Left ventricle myocardium superior (tissue), 1 donor: ENCODE measurements around the gene SCAMP3. TPM values are rescaled to one million over a fixed set of nuclear protein-coding genes. Genes with fewer than 3 reads are reported as not detected.
A peak's percentile ranks its signal among the peaks of the same experiment; 100 is the strongest.
"Not testable (repeated sequence)": the region's sequence is repeated elsewhere in the genome, so short reads cannot be mapped to it uniquely, and the experiment has no call there.

ENCODE experiments used
- ATAC-seq: fragments of 200-7000 bp; cut with Tn5 transposase; one replicate; pipeline ENCODE4 v1.9.1; 2020; ENCODE audit warnings: mild to moderate bottlenecking, moderate library complexity
- DNase-seq: peaks from one replicate; pipeline ENCODE4 v3.0.0-alpha.2; 2020
- intact Hi-C: fragments of 100-400 bp; cut with micrococcal nuclease; formaldehyde crosslinking; loops from one replicate; pipeline ENCODE4 v1.11.0; 2022
- long read RNA-seq: library from polyadenylated mRNA; unstranded; transcript quantifications from one replicate; pipeline ENCODE4 v2.0.0, GENCODE V29; 2021
- total RNA-seq: library from RNA; stranded (reverse); fragmentation: NEBNext Ultra II Directional; extraction: Animal tissue kit (Norgen Biotek cat#: 25700); gene quantifications from one replicate; pipeline ENCODE4 v1.2.1, GENCODE V29; 2021
- donor health status: DM: no; HTN: yes; CAD: no; lungs with severe emphysema.

SCAMP3 gene
- total RNA-seq = 62.7 TPM
- long read RNA-seq, transcript SCAMP3-202 (8 exons, 1,537 nt) = minor isoform, 7 of 105 reads
- long read RNA-seq, transcript SCAMP3-201 (9 exons, 1,446 nt) = major isoform, 64 of 105 reads
- long read RNA-seq, partial matches to known transcripts = 16 of 105 reads
- long read RNA-seq, other reads (novel, unspliced or antisense) = 17 of 105 reads

DNA sequence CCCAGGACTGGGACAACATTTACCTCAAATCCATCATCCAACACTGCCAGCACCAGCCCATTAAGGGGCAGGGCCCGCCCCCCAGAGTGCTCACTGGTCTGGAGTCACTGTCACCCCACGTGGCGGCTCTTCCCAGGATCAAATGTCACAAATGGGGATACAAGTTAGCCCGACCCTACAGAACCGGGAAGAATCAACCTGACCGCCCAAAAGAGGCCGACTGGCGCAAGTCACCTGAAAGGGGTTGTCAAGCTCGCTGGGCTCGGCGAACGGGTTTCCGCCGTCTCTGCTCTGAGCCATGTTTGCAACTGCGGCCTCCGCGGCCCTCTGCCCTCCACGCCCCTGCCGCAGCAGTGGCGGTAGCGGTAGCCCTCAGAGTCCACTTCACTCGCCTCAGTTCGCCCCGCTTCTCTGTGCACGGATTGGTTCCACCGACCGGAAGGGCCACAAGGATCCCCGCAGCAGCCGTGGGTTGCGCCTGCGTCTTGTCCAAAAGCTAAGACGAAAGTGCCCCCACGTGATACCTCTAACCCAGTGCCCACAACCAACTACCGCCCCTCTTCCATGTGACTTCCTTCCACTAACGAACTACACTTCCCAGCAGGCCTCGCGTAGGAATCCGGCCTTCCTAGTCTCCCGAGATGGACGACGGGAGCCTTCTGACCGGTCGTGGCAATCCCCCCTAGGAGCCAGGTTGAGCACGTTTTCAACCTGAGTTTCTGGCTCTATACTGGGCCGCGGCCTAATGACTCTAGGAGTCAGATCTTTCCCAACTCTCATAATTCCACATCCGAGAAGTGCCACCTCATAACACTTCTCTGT, at the start of gene SCAMP3:
SCAMP3 (minus strand) TSS at position 509 of the 822 bp plus-strand sequence; CDS start at position 300, 209 bp downstream.
- DNase-seq (peak; percentile 94), ATAC-seq (peak; percentile 97)
- intact Hi-C loops = no loop called here

DNA sequence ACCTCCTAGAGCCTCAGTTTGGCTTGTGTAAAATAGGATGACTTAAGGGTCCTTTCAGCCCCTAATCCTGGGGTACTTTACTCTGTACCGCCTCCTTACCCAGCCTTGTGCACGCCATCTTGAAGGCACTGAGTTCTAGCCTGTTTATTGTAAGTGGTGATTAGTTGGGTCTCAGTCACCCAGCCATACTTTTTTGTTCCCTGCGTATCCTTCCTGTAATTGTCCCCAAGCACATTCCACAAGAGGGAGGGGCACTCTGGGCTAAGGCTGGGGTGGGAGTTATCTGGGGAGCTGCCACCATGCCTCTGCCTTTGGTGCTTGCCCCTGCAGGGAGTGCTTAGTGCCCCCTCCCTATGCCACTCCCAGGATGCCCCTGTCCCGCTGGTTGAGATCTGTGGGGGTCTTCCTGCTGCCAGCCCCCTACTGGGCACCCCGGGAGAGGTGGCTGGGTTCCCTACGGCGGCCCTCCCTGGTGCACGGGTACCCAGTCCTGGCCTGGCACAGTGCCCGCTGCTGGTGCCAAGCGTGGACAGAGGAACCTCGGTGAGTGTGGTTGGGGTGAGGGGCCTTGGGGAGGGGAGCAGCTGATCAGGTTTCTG, 47.4 kb upstream of the SCAMP3 start:
- intact Hi-C loops = no loop called here
- peak; percentile 55 for DNase-seq
- ATAC-seq = peak; percentile 2

DNA sequence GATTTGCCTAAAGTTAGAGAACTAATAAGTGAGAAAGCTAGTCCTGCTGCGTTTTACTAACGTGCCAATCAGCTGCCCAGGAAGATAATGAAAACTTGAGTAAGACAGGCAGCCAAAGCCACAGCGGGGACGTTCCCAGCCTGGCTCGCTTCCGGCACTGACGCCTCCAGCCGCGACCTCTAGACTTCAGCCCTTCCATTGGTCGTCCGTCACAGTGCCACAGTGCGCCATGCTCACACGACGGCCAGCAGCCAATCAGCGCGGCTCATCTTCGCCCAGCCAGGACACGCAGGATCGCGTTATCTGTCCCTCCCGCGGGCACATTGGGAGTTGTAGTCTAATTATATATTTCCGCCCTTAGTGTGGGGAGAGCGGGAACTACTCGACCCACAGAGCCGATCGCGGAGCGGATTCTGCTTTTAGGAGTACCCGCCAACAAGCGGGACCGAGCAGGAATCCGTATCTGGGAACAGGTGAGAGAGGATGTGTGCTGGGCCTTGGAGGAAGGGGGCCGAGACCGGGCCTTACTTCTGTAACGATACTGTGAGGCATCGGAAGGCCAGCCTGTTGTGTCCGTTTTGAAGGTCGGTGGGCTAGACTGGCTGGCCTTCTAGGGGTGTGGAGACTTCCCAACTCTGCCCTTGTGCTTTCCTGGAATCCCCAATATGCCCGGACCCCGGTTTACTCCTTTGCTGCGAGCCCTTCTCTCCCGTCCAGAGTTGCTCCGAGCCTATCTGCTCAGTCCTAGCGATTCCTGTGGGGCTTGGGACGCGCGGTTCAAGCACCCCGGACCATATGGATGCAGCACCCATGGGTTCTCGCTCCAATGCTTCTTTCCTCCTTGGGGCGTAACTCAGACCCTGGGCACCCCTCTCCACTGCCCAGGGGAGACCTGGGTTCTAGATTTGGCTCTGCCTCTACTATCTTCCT, 46.6 kb upstream of the SCAMP3 start, which contains the start of gene FDPS:
FDPS (plus strand) TSS at position 374 of the 930 bp plus-strand sequence. CDS start 924 bp downstream, outside the sequence.
- intact Hi-C loops = no loop called here
- DNase-seq = peak; percentile 99

DNA sequence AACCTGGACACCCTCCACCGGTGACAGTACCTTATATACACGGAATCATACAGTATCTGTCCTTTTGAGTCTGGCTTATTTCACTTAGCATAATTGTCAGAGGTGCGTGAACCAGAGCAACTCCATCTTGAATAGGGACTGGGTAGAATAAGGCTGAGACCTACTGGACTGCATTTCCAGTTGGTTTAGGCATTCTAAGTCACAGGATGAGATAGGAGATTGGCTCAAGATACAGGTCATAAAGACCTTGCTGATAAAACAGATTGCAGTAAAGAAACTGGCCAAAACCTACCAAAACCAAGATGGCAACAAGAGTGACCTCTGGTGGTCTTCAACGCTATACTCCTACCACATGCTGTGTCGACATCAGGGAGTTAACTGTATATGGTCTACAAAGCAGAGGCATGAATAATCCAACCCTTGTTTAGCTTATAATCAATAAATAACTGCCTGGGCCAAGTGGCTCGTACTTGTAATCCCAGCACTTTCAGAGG, 45.1 kb upstream of the SCAMP3 start:
- intact Hi-C loops = no loop called here
- no peak for DNase-seq

More for the DNA sequence above, 46.6 kb upstream of the SCAMP3 start, which contains the start of gene FDPS:
- ATAC-seq = peak; percentile 99

DNA sequence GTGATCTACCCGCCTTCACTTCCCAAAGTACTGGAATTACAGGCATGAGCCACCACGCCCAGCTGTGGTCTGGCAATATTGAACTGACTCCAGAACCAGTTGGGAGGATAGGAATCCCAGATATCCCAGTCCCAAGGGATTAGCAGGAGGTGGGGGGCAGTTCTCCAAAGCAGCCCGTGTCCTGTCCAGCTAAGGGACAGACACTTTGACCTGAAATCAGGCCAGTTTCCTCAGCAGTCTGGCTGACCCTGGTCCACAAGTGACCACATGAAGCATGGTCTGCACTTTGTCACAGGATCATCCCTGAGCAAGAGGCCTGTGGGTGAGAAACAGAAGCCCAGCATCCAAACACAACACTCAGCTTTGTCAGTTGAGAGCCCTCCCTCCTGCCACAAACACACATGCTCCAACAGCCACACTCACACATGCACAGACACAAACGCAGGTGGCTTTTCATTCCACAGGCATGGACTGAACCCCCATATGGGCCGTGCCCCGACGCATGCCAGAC, 43.8 kb upstream of the SCAMP3 start:
- intact Hi-C loops = no loop called here
- no peak for ATAC-seq
- DNase-seq = no peak

More for the DNA sequence above, 45.1 kb upstream of the SCAMP3 start:
- no peak for ATAC-seq

DNA sequence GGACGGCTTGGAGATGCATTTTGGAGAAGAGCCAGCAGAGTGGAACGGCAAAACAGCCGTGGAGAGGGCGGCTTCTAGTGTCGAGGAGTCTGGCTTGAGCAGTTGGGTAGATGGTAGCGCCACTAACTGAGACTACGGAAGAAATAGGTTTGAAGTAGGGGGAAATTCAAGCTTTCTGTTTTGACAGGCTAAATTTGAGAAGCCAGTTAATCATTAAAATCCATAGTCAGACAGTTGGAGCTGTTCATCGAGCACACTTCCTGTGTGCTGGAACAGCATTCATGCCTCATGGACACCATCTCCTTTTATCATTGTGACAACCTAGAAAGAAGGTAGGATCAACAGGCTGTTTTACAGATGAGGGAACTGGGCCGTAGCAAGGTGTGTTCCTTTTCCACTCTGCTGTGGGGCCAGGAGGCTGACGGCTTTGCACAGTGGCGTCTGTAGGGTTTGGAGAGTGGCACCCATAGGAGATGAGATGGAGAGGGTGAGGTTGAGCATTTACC, 42.5 kb upstream of the SCAMP3 start:
- DNase-seq = no peak
- intact Hi-C loops = no loop called here

DNA sequence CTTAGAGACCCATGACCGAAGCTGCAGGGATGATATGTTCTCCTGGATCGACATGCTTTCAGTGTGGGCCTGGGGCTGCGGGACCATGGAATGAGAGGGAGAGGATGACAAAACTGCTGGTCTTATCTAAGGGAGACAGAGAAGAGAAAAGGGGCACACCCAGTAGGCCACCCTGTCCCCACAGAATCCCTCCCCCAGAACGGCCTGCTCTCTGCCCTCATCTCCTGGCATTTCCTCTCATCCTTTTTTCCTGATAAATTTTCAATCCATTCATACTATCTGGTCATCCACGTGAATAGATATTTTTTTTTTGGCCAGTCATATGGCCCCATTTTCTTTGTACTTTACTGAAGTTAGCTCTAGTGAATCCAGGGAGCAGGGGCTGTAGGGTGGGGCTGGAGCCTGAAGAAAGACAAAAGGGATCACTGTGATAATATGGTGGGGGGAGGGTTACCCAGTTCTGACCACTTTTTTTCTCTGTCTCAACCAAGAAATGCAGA, 39.2 kb upstream of the SCAMP3 start, which contains the start of gene PKLR:
PKLR (minus strand) TSS at position 97 of the 500 bp plus-strand sequence; CDS start at position 54, 43 bp downstream.
- ATAC-seq (no peak), DNase-seq (no peak)
- intact Hi-C loops = no loop called here

More for the DNA sequence above, 42.5 kb upstream of the SCAMP3 start:
- no peak for ATAC-seq

DNA sequence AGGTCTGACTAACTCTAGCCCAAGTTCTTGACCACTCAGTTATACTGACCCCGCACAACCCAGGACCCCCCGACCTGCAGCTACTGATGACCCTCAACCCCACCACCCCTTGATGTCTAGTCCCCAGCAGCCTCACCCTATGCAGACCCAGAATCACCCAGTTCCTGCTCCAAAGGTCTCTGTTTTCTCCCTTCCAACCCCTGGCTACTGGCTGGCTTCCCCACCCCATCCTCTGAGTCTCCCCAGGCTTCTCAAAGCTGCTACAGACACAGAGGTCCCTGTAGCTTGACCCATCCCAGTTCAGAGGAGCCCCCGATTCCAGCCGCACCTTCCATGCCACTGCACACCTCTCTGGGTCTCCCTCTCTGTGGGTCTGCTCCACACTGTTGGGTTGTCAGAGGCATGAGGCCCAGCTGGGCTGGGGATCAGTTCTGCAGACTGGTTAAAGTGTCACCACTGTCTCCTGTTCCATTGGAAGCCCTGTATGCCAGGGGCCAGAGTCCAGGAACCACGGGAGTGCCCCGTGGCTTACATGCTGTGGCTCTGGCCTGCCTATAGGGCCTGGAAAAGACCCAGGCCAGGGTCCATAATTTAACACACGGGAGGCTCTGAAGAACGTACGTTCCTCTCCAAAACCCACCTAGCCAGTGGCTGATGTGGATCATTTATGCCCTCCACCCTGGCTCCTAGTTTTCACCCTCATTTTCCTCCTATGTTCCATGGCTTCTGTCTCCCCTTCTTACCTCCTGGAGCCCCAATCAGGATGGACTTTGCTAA, 38.6 kb upstream of the SCAMP3 start:
- intact Hi-C loops = no loop called here

DNA sequence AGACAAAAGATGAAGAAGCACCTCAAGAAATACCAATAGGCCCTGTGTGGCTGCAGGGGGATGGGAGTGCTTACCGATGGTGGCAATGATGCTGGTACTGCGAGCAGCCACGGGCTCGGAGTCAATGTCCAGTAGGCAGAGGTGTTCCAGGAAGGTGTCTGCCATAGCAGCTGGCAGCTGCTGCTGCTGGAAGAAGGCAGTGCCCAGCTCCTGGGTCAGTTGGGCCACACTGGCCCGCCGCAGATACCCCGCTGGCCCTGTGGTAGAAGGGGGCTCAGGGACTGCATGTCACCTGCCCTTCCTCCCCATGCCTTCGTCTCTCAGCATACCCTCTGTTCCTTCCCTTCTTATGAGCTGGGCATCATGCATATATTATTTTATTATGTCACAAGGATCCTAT, 37.9 kb upstream of the SCAMP3 start:
- intact Hi-C loops = no loop called here
- no peak for ATAC-seq
- DNase-seq = no peak

More for the DNA sequence above, 38.6 kb upstream of the SCAMP3 start:
- ATAC-seq = no peak
- no peak for DNase-seq

DNA sequence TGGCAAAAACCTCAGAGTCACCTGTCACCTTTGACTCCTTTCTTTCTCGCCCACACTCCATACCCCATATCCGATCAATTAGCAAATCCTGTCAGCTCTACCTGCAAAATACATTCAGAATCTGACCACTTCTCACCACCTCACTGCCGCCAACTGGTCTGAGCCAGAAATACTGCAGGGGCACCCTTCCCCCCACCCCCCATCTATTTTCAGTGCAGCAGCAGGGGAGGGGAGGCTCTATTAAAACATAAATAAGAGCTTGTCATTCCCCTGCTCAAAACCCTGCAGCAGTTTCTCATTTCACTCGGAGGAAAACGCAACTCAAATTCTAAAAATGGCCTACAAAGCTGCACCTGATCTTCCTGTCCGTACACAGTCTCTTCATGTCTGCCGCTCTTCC, 35.2 kb upstream of the SCAMP3 start:
- DNase-seq (no peak), ATAC-seq (no peak)
- intact Hi-C loops = no loop called here

DNA sequence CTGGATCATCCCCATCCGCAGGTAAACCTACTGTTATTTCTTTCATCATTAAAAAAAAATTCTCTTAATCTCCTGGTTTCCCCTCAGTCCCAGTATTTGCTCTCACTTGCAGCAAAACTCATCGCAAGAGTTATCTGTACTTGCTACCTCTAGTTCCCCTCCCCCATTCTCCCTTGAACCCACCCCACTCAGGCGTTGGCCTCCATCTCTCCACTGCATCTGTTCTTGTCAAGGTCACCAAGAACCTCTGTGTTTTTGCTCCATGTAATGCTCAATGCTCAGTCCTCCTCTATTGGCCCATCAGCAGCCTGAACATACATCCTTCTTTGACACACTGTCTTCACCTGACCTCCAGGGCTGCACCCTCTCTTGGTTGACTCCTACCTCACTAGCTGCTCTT, 34.5 kb upstream of the SCAMP3 start:
- ATAC-seq (no peak), DNase-seq (no peak)
- intact Hi-C loops = no loop called here

DNA sequence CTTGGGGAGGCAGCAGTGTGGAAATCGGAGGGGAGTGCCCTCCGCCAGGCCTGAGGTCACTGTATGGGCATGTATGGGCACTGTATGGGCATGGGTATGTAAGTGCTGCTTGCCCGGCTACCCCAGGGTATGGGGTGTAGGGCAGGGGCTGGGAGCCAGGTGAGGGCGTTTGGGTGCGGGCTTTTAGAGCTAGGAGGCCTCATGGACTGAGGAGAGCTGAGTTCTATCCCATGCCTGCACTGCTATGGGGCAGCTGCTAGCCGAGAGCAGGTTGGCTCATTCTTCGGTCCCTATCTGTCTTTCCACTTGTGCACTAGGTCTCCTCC, 33.7 kb upstream of the SCAMP3 start:
- ATAC-seq (no peak), DNase-seq (no peak)
- intact Hi-C loops = no loop called here

DNA sequence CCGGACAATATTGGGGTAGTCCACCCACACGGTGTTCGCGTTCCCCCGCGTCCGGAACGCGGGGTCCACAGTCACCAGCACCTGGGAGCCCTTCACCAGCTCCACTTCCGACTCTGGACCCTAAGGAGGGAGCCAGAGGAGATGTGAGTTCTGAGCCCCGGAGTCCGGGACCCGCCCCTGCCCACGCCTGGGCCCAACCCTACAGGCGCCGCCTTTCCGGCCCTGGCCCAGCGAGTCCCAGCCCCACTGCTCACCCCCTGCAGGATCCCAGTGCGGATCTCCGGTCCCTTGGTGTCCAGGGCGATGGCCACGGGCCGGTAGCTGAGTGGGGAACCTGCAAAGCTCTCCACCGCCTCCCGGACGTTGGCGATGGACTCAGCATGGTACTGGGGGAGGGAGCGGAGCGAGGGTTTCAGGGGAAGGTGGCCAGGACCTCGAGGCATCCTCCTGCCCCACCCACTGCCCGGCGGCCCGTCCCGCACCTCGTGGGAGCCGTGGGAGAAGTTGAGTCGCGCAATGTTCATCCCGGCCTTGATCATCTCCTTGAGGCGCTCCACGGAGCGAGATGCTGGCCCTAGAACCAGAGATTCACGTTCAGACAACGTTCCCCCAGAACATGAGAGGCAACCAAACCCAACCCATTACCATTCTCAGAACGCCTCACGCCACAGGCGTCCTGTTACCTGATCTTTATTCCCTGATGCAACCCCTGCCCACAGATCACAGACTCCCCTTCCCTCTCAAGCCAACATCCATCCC, 33.2 kb upstream of the SCAMP3 start:
- no peak for DNase-seq
- peak; percentile 38 for ATAC-seq
- intact Hi-C loops = no loop called here

DNA sequence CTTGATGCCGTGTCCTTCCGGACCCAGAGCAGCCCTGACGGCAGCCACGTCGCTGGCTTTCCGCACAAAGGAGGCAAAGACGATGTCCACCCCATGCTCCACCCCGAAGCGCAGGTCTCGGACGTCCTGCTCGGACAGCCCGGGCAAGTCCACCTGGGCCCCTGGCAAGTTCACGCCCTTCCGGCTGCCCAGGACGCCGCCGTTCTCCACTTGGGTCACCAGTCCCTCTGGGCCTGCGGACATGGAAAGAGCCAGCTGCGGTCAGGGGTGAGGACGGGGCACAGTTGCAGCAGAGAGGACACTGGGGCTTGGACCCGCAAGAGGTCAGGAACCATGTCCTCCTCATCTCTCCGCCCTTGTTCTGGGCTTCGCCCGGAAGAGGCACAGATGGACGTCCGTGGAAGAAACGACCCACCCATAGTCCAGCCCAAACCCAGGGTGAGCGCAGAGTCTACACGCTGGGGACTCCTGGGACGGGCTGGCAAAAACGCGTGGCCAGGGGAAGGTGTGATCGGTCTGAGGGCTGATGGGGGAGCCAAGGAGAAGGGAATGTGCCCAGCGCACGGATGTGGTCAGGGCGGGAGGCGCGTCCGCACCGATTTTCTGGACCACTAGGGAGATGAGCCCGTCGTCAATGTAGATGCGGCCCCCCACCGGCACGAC, 32.5 kb upstream of the SCAMP3 start:
- ATAC-seq = peak; percentile 17
- no peak for DNase-seq
- intact Hi-C loops = no loop called here

DNA sequence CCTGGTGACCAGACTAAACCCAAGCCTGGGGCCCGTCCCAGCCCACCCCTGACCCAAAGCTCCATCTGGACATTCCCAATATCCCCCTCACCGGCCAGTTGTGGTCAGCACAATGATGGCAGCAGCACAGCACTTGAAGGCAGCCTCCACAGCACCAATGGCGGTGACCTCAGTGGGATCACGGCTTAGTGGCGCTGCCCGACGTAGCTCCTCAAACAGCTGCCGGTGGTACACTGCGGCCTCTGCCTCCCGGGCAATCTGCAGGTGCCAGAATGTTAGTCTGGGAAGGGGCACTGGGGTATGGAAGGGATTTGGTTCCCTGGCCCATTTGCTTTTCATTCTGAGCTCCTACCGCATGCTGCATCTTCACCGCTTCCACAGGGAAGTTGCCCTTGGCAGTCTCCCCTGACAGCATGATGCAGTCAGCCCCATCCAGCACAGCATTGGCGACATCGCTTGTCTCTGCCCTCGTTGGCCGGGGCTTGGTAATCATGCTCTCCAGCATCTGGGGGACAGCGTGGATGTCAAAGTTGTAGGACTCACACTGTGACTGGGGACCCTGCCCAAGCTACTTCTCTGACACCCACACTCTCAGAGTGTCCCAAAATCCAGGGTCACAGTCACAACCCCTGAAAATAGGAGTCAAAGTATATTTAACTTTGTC, 31.1 kb upstream of the SCAMP3 start:
- DNase-seq (no peak), ATAC-seq (no peak)
- intact Hi-C loops = no loop called here

DNA sequence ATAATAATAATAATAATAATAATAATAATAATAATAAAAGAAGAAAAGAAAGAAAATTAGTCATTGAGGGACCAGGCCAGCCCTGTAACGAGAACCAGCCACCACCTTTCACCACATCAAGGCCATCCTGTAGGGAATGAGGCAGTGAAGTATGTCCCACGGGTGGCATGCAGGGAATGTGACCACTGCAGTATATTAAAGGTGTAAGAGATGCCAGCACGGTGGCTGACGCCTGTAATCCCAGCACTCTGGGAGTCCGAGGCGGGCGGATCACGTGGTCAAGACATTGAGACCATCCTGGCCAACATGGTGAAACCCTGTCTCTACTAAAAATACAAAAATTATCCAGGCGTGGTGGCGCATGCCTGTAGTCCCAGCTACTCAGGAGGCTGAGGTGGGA, 28.8 kb upstream of the SCAMP3 start:
- intact Hi-C loops = not testable (repeated sequence)

More for the DNA sequence above, 28.8 kb upstream of the SCAMP3 start:
- not testable (repeated sequence) for DNase-seq, ATAC-seq
